ENCODE measurements around the gene HMGA1.
A peak's percentile ranks its signal among the peaks of the same experiment; 100 is the strongest.

HMGA1 gene

DNA sequence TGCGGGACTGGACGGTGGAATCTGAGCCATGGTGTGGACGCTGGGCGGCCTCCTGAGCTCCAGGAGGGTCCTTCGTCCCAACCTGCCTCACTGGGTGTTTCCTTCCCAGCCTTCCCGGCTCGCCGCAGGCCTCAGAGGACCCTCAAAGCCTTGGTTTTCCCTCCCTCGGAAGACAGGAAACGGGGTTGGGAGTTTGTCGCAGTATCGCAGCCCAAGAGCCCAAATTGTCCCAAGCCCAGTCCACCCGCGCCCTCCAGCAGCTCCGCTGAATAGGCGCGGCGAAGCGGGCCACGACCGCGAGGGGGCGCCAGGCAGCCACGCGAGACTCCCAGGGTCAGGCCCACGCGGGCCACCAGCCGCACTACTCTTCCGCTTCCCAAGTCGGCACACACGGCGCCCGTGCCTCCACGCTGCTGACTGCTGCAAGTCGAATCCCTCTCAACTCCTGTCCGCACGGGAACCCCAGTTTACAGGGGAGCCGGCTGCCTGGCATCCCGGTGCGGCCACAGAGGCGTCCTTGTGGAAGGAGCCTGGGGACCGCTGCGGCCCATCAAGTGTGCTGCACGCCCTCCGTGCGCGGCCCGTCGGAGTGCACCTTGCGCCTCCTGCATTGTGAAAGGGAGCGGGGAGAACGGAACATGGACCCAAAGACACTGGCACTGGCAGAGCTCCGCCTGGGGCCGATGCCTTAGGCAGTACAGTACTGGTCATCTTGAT lies 40.4 kb upstream of the HMGA1 start:
- TF ChIP-seq, protein P1, sequence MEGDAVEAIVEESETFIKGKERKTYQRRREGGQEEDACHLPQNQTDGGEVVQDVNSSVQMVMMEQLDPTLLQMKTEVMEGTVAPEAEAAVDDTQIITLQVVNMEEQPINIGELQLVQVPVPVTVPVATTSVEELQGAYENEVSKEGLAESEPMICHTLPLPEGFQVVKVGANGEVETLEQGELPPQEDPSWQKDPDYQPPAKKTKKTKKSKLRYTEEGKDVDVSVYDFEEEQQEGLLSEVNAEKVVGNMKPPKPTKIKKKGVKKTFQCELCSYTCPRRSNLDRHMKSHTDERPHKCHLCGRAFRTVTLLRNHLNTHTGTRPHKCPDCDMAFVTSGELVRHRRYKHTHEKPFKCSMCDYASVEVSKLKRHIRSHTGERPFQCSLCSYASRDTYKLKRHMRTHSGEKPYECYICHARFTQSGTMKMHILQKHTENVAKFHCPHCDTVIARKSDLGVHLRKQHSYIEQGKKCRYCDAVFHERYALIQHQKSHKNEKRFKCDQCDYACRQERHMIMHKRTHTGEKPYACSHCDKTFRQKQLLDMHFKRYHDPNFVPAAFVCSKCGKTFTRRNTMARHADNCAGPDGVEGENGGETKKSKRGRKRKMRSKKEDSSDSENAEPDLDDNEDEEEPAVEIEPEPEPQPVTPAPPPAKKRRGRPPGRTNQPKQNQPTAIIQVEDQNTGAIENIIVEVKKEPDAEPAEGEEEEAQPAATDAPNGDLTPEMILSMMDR (IDR thresholded peaks at IDR 0.05; ENCODE audit: unreplicated experiment in 3 of 3) = peak; percentile 87 to 94 (median 91)
- no peaks in the 10 kb centered on the region for H3K9me3 Mint-ChIP-seq
- H3K27me3 Mint-ChIP-seq (ENCODE audit: low read depth) = peaks cover 18% of the 10 kb centered on the region

DNA sequence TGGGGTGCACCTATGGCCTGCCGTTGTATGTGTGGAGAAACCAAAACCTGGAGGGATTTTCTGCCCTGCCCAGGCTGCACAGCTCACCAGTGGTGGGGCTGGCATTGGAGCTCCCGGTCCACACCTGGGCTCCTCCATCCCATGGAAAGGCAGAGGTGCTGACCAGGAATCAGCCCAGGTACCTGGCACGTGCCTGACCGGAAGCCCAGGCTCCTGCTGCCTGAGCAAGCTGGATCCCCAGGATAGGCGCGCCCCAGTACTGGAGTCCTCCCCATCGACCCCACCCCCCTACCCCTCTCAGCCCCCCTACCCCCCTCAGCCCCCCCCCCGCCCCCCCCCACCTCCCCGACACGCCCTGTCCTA lies 39.9 kb upstream of the HMGA1 start:
- TF ChIP-seq, protein P1 (IDR thresholded peaks at IDR 0.05; ENCODE audit: unreplicated experiment in 3 of 3) = no peak
- no peaks in the 10 kb centered on the region for H3K36me3 Mint-ChIP-seq (ENCODE audit: low read depth)
- no peaks in the 10 kb centered on the region for H3K9me3 Mint-ChIP-seq
- H3K27me3 Mint-ChIP-seq (ENCODE audit: low read depth) = peaks cover 18% of the 10 kb centered on the region
- H3K4me1 Mint-ChIP-seq = no peaks in the 10 kb centered on the region
- H3K27ac Mint-ChIP-seq = no peak overlapping the region
- no peak overlapping the region for H3K4me3 Mint-ChIP-seq

More for the DNA sequence above, 40.4 kb upstream of the HMGA1 start:
- Mint-ChIP-seq H3K4me1 (no peaks in the 10 kb centered on the region), H3K27ac (no peak overlapping the region), H3K4me3 (peak overlapping the region; percentile 56 to 75 (median 61)), H3K36me3 (ENCODE audit: low read depth) (no peaks in the 10 kb centered on the region)

DNA sequence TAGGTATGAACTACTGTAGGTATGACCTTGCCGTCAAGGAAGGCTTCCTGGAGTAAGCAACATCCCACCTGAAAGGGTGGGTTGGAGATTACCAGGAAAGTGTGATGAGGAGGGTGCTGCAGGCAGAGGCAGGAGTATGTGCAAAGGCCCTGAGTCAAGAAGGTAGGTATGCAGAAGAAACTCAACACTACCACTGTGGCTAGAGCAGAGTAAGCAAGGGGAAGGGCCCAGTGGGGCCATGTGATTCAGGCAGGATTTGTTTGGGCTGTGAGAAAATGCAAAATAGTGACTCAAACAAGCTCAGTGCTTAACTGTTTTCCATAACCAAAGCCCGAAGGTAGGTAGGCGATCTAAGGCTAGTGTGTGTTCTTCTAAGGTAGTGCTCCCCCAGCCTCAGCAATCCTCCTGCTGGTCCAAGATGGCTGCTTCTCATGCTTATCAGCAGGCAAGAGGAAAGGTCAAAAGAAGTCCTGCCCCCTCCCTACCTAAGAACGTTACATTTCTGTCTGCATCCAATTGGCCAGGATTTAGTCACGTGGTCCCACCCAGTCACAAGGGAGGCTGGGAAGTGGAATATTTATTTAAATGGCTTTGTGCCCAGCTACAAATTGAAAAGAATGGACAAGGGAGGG lies 36.2 kb upstream of the HMGA1 start:
- TF ChIP-seq, protein P1 (IDR thresholded peaks at IDR 0.05; ENCODE audit: unreplicated experiment in 3 of 3) = no peak
- H3K4me3 Mint-ChIP-seq = no peak overlapping the region

DNA sequence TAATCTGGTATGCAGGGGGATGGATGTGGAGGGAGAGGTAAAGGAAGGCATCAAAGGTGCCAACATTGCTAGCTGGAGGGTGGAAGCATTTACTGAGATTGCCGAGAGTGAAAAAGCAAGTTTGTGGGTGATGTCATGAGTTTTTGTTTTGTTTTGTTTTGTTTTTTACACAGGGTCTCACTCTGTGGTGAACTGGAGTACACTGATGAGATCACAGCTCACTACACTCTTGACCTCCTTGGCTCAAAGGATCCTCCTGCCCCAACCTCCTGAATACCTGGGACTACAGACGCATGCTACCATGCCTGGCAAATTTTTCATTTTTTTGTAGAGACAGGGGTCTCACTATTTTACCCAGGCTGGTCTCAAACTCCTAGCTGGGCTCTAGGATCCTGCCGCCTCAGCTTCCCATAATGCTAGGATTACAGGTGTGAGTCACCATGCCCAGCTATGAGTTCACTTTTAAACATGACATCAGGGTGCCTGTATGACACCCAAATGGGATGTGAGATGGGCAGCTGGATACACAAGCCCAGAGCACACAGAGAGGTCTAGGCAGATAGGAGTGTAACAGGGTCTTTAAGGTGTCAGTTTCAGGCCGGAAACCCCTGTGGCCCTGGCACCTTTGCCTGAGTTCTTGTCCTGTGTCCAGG lies 35.1 kb upstream of the HMGA1 start:
- H3K36me3 Mint-ChIP-seq (ENCODE audit: low read depth) = no peaks in the 10 kb centered on the region
- H3K4me3 Mint-ChIP-seq = no peak overlapping the region
- no peaks in the 10 kb centered on the region for H3K9me3 Mint-ChIP-seq
- peaks cover 14% of the 10 kb centered on the region for H3K27me3 Mint-ChIP-seq (ENCODE audit: low read depth)
- TF ChIP-seq, protein P1 (IDR thresholded peaks at IDR 0.05; ENCODE audit: unreplicated experiment in 3 of 3) = no peak
- no peaks in the 10 kb centered on the region for H3K4me1 Mint-ChIP-seq
- H3K27ac Mint-ChIP-seq = no peak overlapping the region

More for the DNA sequence above, 36.2 kb upstream of the HMGA1 start:
- Mint-ChIP-seq H3K4me1 (no peaks in the 10 kb centered on the region), H3K36me3 (ENCODE audit: low read depth) (no peaks in the 10 kb centered on the region), H3K27me3 (ENCODE audit: low read depth) (peaks cover 14% of the 10 kb centered on the region), H3K27ac (no peak overlapping the region), H3K9me3 (no peaks in the 10 kb centered on the region)

DNA sequence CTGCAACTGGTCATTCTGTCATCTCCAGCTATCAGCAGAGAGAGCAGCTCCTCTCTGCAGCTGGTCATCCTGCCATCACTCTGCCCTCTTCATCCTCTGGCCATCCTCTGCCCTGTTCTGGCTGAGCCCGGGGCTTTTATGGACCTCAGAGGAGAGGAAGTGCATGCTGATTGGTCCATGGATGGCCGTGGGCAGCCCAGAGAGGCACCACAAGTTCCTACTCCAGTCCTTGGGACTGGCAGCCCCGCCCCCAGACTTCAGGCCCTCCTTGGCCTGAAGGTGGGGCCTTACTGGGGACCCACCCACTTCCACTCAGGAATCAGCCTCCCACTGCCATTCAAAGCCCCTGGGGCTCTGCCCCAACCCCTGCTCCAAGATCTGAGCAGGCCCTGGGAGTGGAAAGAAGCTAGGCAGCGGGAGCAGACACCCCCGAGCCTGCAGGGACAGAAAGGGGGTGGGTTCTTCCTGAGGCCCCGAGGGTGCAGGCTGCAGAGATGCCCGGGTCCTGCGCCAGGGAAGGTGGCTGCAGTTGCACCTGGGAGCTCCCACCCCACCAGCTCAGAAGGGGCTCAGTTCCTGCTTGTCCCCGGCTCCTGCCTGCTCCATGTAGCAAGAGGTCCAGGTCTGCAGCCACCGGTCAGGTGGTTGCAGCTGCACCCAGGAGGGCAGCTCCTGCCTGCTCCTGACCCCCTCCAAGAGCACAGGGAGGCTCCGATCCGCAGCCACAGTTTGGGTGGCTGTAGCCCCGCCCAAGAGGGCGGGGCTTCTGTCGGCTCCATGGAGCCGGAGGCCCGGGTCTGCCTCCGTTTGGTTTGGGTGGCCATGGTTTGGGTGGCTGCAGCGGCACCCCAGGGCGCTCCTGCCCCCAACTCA lies 34.1 kb upstream of the HMGA1 start:
- Mint-ChIP-seq H3K4me1 (no peaks in the 10 kb centered on the region), H3K4me3 (no peak overlapping the region), H3K9me3 (no peaks in the 10 kb centered on the region), H3K27ac (no peak overlapping the region), H3K27me3 (ENCODE audit: low read depth) (peaks cover 8% of the 10 kb centered on the region), H3K36me3 (ENCODE audit: low read depth) (no peaks in the 10 kb centered on the region)
- TF ChIP-seq, protein P1 (IDR thresholded peaks at IDR 0.05; ENCODE audit: unreplicated experiment in 3 of 3) = no peak
